ENCODE measurements around the gene CORO2A. TPM values are rescaled to one million over a fixed set of nuclear protein-coding genes. Genes with fewer than 3 reads are reported as not detected.

CORO2A gene
- total RNA-seq, 2 donors from 2014 or later, result 0.66 to 1.3 TPM

GRCh38 chr9:98142182-98142907 lies 50.1 kb downstream of the CORO2A start:
- Histone ChIP-seq H3K9me3 (no peaks in the 10 kb centered on the region), H3K4me1 (peaks cover 14% of the 10 kb centered on the region), H3K27me3 (no peaks in the 10 kb centered on the region), H3K27ac (no peak overlapping the region), H3K36me3 (replicated peaks in 1 of 2; ENCODE audit: insufficient read depth in 1 of 2, low read depth in 2 of 2) (no peaks in the 10 kb centered on the region), H3K4me3 (no peak overlapping the region)
- ATAC-seq, result peak; percentile 16
- WGBS, 2 donors, result 69 to 84% methylated on average over 12 of the region's 13 CpGs
- DNase-seq, result peak; percentile 14 to 44 (median 22)
- TF ChIP-seq POLR2A (IDR thresholded peaks at IDR 0.05), result no peak
- TF ChIP-seq CTCF (IDR thresholded peaks at IDR 0.05), result no peak
- intact Hi-C loops (cut with DNase I), result no loop called here

- Histone ChIP-seq H3K4me3 (no peak overlapping the region), H3K27me3 (no peaks in the 10 kb centered on the region), H3K27ac (no peak overlapping the region), H3K36me3 (replicated peaks in 1 of 2; ENCODE audit: insufficient read depth in 1 of 2, low read depth in 2 of 2) (no peaks in the 10 kb centered on the region), H3K9me3 (no peaks in the 10 kb centered on the region), H3K4me1 (peaks cover 2% of the 10 kb centered on the region)
- ATAC-seq, result no peak
- no peak for TF ChIP-seq CTCF (IDR thresholded peaks at IDR 0.05)
- TF ChIP-seq POLR2A (IDR thresholded peaks at IDR 0.05), result no peak
- intact Hi-C loops (cut with DNase I), result no loop called here
- no peak for DNase-seq
- whole genome bisulfite sequencing, 2 donors, result 62 to 82% methylated on average over 5 of the region's 5 CpGs
Observed at GRCh38 chr9:98140503-98140902, 51.9 kb downstream of the CORO2A start.

- Histone ChIP-seq H3K9me3 (no peaks in the 10 kb centered on the region), H3K36me3 (replicated peaks in 1 of 2; ENCODE audit: insufficient read depth in 1 of 2, low read depth in 2 of 2) (no peaks in the 10 kb centered on the region), H3K27ac (no peak overlapping the region), H3K27me3 (no peaks in the 10 kb centered on the region), H3K4me3 (no peak overlapping the region), H3K4me1 (no peaks in the 10 kb centered on the region)
- intact Hi-C loops (cut with DNase I), result no loop called here
- ATAC-seq (no peak), DNase-seq (no peak)
- TF ChIP-seq CTCF (IDR thresholded peaks at IDR 0.05) (no peak), POLR2A (IDR thresholded peaks at IDR 0.05) (no peak)
Observed at GRCh38 chr9:98136489-98136888, 55.9 kb downstream of the CORO2A start.

- no peak for TF ChIP-seq CTCF (IDR thresholded peaks at IDR 0.05)
- no peak for TF ChIP-seq POLR2A (IDR thresholded peaks at IDR 0.05)
- Histone ChIP-seq H3K27me3 (no peaks in the 10 kb centered on the region), H3K36me3 (replicated peaks in 1 of 2; ENCODE audit: insufficient read depth in 1 of 2, low read depth in 2 of 2) (no peaks in the 10 kb centered on the region), H3K4me1 (no peaks in the 10 kb centered on the region), H3K4me3 (no peak overlapping the region), H3K9me3 (no peaks in the 10 kb centered on the region), H3K27ac (no peak overlapping the region)
- ATAC-seq, result no peak
- 71 to 81% methylated on average over 7 of the region's 7 CpGs for WGBS, 2 donors
- intact Hi-C loops (cut with DNase I), result no loop called here
- no peak for DNase-seq
Observed at GRCh38 chr9:98135938-98136337, 56.5 kb downstream of the CORO2A start.

- H3K4me3 ChIP-seq, result no peak overlapping the region
- 43 to 52% methylated on average over 4 of the region's 4 CpGs for WGBS, 2 donors
- H3K27ac ChIP-seq, result no peak overlapping the region
- H3K27me3 ChIP-seq, result no peaks in the 10 kb centered on the region
- intact Hi-C loops (cut with DNase I), result no loop called here
- no peaks in the 10 kb centered on the region for H3K4me1 ChIP-seq
- ATAC-seq (no peak), DNase-seq (no peak)
- no peak for TF ChIP-seq CTCF (IDR thresholded peaks at IDR 0.05)
- TF ChIP-seq POLR2A (IDR thresholded peaks at IDR 0.05), result no peak
- H3K9me3 ChIP-seq, result no peaks in the 10 kb centered on the region
- H3K36me3 ChIP-seq (replicated peaks in 1 of 2; ENCODE audit: insufficient read depth in 1 of 2, low read depth in 2 of 2), result no peaks in the 10 kb centered on the region
Observed at GRCh38 chr9:98135558-98135934, 56.9 kb downstream of the CORO2A start.

Measured in body of pancreas (tissue), 4 donors.